Measurements from ENCODE around the gene FAM219B. TPM values are rescaled to one million over a fixed set of nuclear protein-coding genes. Genes with fewer than 3 reads are reported as not detected.

FAM219B gene
- total RNA-seq, 1 experiment from 2014 or later: 99.6 TPM

DNA sequence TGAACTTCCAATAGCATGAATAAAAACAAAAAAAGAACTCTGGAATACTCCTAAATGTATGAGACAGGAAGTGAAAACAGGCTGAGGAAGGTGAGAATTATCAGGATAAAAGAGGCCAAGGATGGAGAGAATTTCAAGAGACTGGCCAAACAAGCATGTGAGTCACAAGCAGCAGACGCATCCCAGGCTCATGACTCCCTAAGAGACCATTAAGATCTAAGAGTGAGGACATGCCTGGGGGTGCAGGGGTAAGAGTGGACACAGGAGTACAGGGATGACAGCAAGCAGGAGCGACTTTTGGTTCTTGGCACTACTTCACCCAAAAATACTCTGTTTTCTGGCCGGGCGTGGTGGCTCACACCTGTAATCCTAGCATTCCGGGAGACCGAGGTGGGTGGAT, 40.6 kb downstream of the FAM219B start:
- ChIA-PET POLR2A (interaction anchor here (0.6 kb wide), 1 partner anchor 29 kb away, joined by 4 read pairs; no protein-coding TSS in a partner anchor), CTCF (interaction anchor here (1.8 kb wide), 1 partner anchor 35 kb away, joined by 4 read pairs; no protein-coding TSS in a partner anchor)
- H3K9me3 Mint-ChIP-seq: peaks cover 6% of the 10 kb centered on the region
- DNase-seq (ENCODE audit: low spot score) (no peak), ATAC-seq (no peak)
- no peak overlapping the region for H3K4me3 Mint-ChIP-seq
- TF ChIP-seq NFATC4 (CRISPR knock-in tag; IDR thresholded peaks at IDR 0.05) (no peak), ZNF263 (CRISPR knock-in tag; IDR thresholded peaks at IDR 0.05; ENCODE audit: low read depth) (no peak), NR2C2 (CRISPR knock-in tag; IDR thresholded peaks at IDR 0.05) (no peak), CREM (CRISPR knock-in tag; IDR thresholded peaks at IDR 0.05) (no peak), FOXK1 (CRISPR knock-in tag; IDR thresholded peaks at IDR 0.05) (no peak), GRHL2 (CRISPR knock-in tag; IDR thresholded peaks at IDR 0.05; ENCODE audit: insufficient replicate concordance, severe bottlenecking) (no peak), NFYB (CRISPR knock-in tag; conservative IDR thresholded peaks at IDR 0.05; ENCODE audit: low read depth) (no peak), OVOL2 (CRISPR knock-in tag; IDR thresholded peaks at IDR 0.05; ENCODE audit: borderline replicate concordance) (no peak), FOXJ3 (CRISPR knock-in tag; IDR thresholded peaks at IDR 0.05; ENCODE audit: borderline replicate concordance) (no peak), ESRRA (CRISPR knock-in tag; IDR thresholded peaks at IDR 0.05; ENCODE audit: borderline replicate concordance) (no peak), GABPB1 (CRISPR knock-in tag; IDR thresholded peaks at IDR 0.05) (no peak)
- H3K27me3 Mint-ChIP-seq (ENCODE audit: low read depth): no peaks in the 10 kb centered on the region
- peaks cover 25% of the 10 kb centered on the region for H3K4me1 Mint-ChIP-seq
- peaks cover 18% of the 10 kb centered on the region for H3K36me3 Mint-ChIP-seq
- H3K27ac Mint-ChIP-seq: no peak overlapping the region

DNA sequence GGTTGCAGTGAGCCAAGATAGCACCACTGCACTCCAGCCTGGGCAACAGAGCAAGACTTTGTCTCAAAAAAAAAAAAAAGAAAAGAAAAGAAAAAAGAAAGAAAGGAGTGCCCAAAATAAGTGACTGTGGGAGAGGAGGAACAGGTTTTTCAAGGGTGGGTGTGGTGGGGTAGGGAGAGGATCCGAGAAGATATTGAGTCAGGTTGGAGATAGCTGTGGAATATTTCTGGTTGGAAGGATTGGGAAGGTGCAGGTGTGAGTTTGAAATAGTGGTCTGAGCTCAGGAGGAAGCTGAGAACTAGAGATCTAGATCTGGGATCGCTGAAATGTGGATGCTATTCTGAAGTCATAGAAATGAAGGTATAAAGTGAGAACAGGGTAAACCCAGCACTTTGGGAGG, 41.3 kb downstream of the FAM219B start:
- peaks cover 17% of the 10 kb centered on the region for H3K4me1 Mint-ChIP-seq
- no peak overlapping the region for H3K4me3 Mint-ChIP-seq
- DNase-seq (ENCODE audit: low spot score): no peak
- CTCF ChIA-PET: interaction anchor here (1.8 kb wide), 1 partner anchor 36 kb away, joined by 4 read pairs; no protein-coding TSS in a partner anchor
- H3K27ac Mint-ChIP-seq: no peak overlapping the region; the same call in 1 of the 2 replicates
- H3K27me3 Mint-ChIP-seq (ENCODE audit: low read depth): no peaks in the 10 kb centered on the region
- peaks cover 18% of the 10 kb centered on the region for H3K36me3 Mint-ChIP-seq
- H3K9me3 Mint-ChIP-seq: peaks cover 6% of the 10 kb centered on the region
- TF ChIP-seq, protein P1, sequence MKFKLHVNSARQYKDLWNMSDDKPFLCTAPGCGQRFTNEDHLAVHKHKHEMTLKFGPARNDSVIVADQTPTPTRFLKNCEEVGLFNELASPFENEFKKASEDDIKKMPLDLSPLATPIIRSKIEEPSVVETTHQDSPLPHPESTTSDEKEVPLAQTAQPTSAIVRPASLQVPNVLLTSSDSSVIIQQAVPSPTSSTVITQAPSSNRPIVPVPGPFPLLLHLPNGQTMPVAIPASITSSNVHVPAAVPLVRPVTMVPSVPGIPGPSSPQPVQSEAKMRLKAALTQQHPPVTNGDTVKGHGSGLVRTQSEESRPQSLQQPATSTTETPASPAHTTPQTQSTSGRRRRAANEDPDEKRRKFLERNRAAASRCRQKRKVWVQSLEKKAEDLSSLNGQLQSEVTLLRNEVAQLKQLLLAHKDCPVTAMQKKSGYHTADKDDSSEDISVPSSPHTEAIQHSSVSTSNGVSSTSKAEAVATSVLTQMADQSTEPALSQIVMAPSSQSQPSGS (CRISPR knock-in tag; IDR thresholded peaks at IDR 0.05; ENCODE audit: borderline replicate concordance, low read depth): no peak
- TF ChIP-seq, protein P2, sequence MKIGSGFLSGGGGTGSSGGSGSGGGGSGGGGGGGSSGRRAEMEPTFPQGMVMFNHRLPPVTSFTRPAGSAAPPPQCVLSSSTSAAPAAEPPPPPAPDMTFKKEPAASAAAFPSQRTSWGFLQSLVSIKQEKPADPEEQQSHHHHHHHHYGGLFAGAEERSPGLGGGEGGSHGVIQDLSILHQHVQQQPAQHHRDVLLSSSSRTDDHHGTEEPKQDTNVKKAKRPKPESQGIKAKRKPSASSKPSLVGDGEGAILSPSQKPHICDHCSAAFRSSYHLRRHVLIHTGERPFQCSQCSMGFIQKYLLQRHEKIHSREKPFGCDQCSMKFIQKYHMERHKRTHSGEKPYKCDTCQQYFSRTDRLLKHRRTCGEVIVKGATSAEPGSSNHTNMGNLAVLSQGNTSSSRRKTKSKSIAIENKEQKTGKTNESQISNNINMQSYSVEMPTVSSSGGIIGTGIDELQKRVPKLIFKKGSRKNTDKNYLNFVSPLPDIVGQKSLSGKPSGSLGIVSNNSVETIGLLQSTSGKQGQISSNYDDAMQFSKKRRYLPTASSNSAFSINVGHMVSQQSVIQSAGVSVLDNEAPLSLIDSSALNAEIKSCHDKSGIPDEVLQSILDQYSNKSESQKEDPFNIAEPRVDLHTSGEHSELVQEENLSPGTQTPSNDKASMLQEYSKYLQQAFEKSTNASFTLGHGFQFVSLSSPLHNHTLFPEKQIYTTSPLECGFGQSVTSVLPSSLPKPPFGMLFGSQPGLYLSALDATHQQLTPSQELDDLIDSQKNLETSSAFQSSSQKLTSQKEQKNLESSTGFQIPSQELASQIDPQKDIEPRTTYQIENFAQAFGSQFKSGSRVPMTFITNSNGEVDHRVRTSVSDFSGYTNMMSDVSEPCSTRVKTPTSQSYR (CRISPR knock-in tag; IDR thresholded peaks at IDR 0.05): no peak
- no peak for TF ChIP-seq NFE2L1 (CRISPR knock-in tag; IDR thresholded peaks at IDR 0.05)
- TF ChIP-seq, protein P3, sequence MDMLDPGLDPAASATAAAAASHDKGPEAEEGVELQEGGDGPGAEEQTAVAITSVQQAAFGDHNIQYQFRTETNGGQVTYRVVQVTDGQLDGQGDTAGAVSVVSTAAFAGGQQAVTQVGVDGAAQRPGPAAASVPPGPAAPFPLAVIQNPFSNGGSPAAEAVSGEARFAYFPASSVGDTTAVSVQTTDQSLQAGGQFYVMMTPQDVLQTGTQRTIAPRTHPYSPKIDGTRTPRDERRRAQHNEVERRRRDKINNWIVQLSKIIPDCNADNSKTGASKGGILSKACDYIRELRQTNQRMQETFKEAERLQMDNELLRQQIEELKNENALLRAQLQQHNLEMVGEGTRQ (CRISPR knock-in tag; IDR thresholded peaks at IDR 0.05): no peak
- no peak for TF ChIP-seq OVOL2 (CRISPR knock-in tag; IDR thresholded peaks at IDR 0.05; ENCODE audit: borderline replicate concordance)
- no peak for TF ChIP-seq SP1 (CRISPR knock-in tag; conservative IDR thresholded peaks at IDR 0.05)
- TF ChIP-seq, protein P4, sequence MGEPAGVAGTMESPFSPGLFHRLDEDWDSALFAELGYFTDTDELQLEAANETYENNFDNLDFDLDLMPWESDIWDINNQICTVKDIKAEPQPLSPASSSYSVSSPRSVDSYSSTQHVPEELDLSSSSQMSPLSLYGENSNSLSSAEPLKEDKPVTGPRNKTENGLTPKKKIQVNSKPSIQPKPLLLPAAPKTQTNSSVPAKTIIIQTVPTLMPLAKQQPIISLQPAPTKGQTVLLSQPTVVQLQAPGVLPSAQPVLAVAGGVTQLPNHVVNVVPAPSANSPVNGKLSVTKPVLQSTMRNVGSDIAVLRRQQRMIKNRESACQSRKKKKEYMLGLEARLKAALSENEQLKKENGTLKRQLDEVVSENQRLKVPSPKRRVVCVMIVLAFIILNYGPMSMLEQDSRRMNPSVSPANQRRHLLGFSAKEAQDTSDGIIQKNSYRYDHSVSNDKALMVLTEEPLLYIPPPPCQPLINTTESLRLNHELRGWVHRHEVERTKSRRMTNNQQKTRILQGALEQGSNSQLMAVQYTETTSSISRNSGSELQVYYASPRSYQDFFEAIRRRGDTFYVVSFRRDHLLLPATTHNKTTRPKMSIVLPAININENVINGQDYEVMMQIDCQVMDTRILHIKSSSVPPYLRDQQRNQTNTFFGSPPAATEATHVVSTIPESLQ (CRISPR knock-in tag; IDR thresholded peaks at IDR 0.05): no peak
- no peak for TF ChIP-seq ZNF416 (CRISPR knock-in tag; IDR thresholded peaks at IDR 0.05)
- no peak for TF ChIP-seq ZNF396 (CRISPR knock-in tag; IDR thresholded peaks at IDR 0.05; ENCODE audit: borderline replicate concordance)
- TF ChIP-seq, protein P5, sequence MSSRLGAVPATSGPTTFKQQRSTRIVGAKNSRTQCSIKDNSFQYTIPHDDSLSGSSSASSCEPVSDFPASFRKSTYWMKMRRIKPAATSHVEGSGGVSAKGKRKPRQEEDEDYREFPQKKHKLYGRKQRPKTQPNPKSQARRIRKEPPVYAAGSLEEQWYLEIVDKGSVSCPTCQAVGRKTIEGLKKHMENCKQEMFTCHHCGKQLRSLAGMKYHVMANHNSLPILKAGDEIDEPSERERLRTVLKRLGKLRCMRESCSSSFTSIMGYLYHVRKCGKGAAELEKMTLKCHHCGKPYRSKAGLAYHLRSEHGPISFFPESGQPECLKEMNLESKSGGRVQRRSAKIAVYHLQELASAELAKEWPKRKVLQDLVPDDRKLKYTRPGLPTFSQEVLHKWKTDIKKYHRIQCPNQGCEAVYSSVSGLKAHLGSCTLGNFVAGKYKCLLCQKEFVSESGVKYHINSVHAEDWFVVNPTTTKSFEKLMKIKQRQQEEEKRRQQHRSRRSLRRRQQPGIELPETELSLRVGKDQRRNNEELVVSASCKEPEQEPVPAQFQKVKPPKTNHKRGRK (CRISPR knock-in tag; IDR thresholded peaks at IDR 0.05; ENCODE audit: borderline replicate concordance): no peak
- no peak for TF ChIP-seq TEAD1 (CRISPR knock-in tag; IDR thresholded peaks at IDR 0.05)
- no peak for TF ChIP-seq PRRX2 (CRISPR knock-in tag; IDR thresholded peaks at IDR 0.05)
- no peak for TF ChIP-seq ATF1 (CRISPR knock-in tag; IDR thresholded peaks at IDR 0.05)
- TF ChIP-seq, protein P6, sequence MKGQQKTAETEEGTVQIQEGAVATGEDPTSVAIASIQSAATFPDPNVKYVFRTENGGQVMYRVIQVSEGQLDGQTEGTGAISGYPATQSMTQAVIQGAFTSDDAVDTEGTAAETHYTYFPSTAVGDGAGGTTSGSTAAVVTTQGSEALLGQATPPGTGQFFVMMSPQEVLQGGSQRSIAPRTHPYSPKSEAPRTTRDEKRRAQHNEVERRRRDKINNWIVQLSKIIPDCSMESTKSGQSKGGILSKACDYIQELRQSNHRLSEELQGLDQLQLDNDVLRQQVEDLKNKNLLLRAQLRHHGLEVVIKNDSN (CRISPR knock-in tag; IDR thresholded peaks at IDR 0.05): no peak
- TF ChIP-seq, protein P7, sequence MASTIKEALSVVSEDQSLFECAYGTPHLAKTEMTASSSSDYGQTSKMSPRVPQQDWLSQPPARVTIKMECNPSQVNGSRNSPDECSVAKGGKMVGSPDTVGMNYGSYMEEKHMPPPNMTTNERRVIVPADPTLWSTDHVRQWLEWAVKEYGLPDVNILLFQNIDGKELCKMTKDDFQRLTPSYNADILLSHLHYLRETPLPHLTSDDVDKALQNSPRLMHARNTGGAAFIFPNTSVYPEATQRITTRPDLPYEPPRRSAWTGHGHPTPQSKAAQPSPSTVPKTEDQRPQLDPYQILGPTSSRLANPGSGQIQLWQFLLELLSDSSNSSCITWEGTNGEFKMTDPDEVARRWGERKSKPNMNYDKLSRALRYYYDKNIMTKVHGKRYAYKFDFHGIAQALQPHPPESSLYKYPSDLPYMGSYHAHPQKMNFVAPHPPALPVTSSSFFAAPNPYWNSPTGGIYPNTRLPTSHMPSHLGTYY (CRISPR knock-in tag; IDR thresholded peaks at IDR 0.05): no peak
- POLR2A ChIA-PET: interaction anchor here (0.7 kb wide), 1 partner anchor 16 kb away, joined by 4 read pairs; no protein-coding TSS in a partner anchor
- no peak for ATAC-seq
